HepG2 (cell line): Measurements from ENCODE around the gene STAT5A. TPM values are rescaled to one million over a fixed set of nuclear protein-coding genes. Genes with fewer than 3 reads are reported as not detected.

Source experiments
- CSRNP1 ChIP-seq: sonication (generic); formaldehyde crosslinking; IDR thresholded peaks from 2 replicates; pipeline ENCODE4 v1.8.1; 2023; ENCODE audit warnings: mild to moderate bottlenecking, missing genetic modification reagents
- FOXA3 ChIP-seq: IDR thresholded peaks from 2 replicates; pipeline ENCODE4 v1.6.1; 2016; ENCODE audit warnings: missing genetic modification reagents, missing compliant biosample characterization
- MEF2D ChIP-seq: sonication (generic); formaldehyde crosslinking; IDR thresholded peaks from 2 replicates; pipeline ENCODE4 v1.5.1; 2020; ENCODE audit warnings: mild to moderate bottlenecking, missing genetic modification reagents
- PATZ1 ChIP-seq: sonication (generic); formaldehyde crosslinking; IDR thresholded peaks from 2 replicates; pipeline ENCODE4 v1.4.0; 2020; ENCODE audit warnings: missing genetic modification reagents
- RERE ChIP-seq: IDR thresholded peaks from 2 replicates; pipeline ENCODE4 v1.6.1; 2016; ENCODE audit warnings: low read depth, missing genetic modification reagents, missing compliant biosample characterization
- ZNF180 ChIP-seq: sonication (generic); formaldehyde crosslinking; IDR thresholded peaks from 2 replicates; pipeline ENCODE4 v1.4.0; 2020; ENCODE audit warnings: low read depth, missing genetic modification reagents, borderline replicate concordance
- ZNF329 ChIP-seq: sonication (generic); formaldehyde crosslinking; IDR thresholded peaks from 2 replicates; pipeline ENCODE4 v1.9.0; 2021; ENCODE audit warnings: low read depth, mild to moderate bottlenecking, missing genetic modification reagents
- ZNF333 ChIP-seq: sonication (generic); formaldehyde crosslinking; IDR thresholded peaks from 2 replicates; pipeline ENCODE4 v1.4.0; 2020; ENCODE audit warnings: mild to moderate bottlenecking, missing genetic modification reagents, borderline replicate concordance
- ZNF432 ChIP-seq: sonication (generic); formaldehyde crosslinking; IDR thresholded peaks from 2 replicates; pipeline ENCODE4 v1.5.0; 2020; ENCODE audit warnings: missing genetic modification reagents, mild to moderate bottlenecking, borderline replicate concordance
- polyA plus RNA-seq, 8 experiments: library from polyadenylated mRNA; depleted of rRNA in 3 of 8; stranded (reverse) in 7 of 8; unstranded in 1 of 8; fragments of >200 nt; fragmentation: Illumina TruSeq in 4 of 8; extraction: Trizol in 4 of 8; gene quantifications; 2 replicates each; pipeline versions ENCODE4 v1.2.1 to v1.2.3, GENCODE V29; 2011 to 2016; ENCODE audit warnings: low read depth in 4 of 8, missing spikeins in 1 of 8, mixed read lengths in 1 of 8; ENCODE audit not compliant: insufficient read depth in 1 of 8
- total RNA-seq, 5 experiments: library from RNA; depleted of rRNA; stranded (reverse); fragments of >200 nt; fragmentation: Illumina TruSeq; extraction: Trizol; gene quantifications; 2 replicates each; pipeline ENCODE4 v1.2.3, GENCODE V29; 2016; ENCODE audit warnings: low read depth in 1 of 5

The STAT5A gene
- total and polyA plus RNA-seq, 2 of the 13 experiments (the other 11 are each of a cell fraction or from before 2014, with no cell fraction given): 1.4 to 4.1 TPM

- TF ChIP-seq MEF2D (CRISPR knock-in tag): no peak
- TF ChIP-seq ZNF180: no peak
- no peak for TF ChIP-seq ZNF432 (CRISPR knock-in tag)
- no peak for TF ChIP-seq PATZ1 (CRISPR knock-in tag)
- TF ChIP-seq FOXA3 (CRISPR knock-in tag): no peak
- TF ChIP-seq CSRNP1 (CRISPR knock-in tag): no peak
- no peak for TF ChIP-seq RERE (CRISPR knock-in tag)
- no peak for TF ChIP-seq ZNF333 (CRISPR knock-in tag)
- no peak for TF ChIP-seq ZNF329 (CRISPR knock-in tag)
These were observed 53.3 kb downstream of the STAT5A start (continued) for GRCh38 chr17:42341568-42341967.
